ENCODE results near the gene BCL11B.

The BCL11B gene

GRCh38 chr14:99199846-99200653, 71.9 kb downstream of the BCL11B start:
- no peak for TF ChIP-seq CTCF (IDR thresholded peaks at IDR 0.05; ENCODE audit: low read length, missing control alignments)
- no peak for DNase-seq (ENCODE audit: low read depth)
- no peak overlapping the region for H3K4me3 ChIP-seq (replicated peaks; ENCODE audit: low read depth, low read length)

GRCh38 chr14:99198746-99199502, 73.1 kb downstream of the BCL11B start:
- TF ChIP-seq CTCF (IDR thresholded peaks at IDR 0.05; ENCODE audit: low read length, missing control alignments): no peak
- DNase-seq (ENCODE audit: low read depth): no peak
- no peak overlapping the region for H3K4me3 ChIP-seq (replicated peaks; ENCODE audit: low read depth, low read length)

GRCh38 chr14:99196310-99196650, 75.7 kb downstream of the BCL11B start:
- TF ChIP-seq CTCF (IDR thresholded peaks at IDR 0.05; ENCODE audit: low read length, missing control alignments): no peak
- no peak overlapping the region for H3K4me3 ChIP-seq (replicated peaks; ENCODE audit: low read depth, low read length)
- no peak for DNase-seq (ENCODE audit: low read depth)

- no peak overlapping the region for H3K4me3 ChIP-seq (replicated peaks; ENCODE audit: low read depth, low read length)
- DNase-seq (ENCODE audit: low read depth): no peak
- TF ChIP-seq CTCF (IDR thresholded peaks at IDR 0.05; ENCODE audit: low read length, missing control alignments): no peak
These were observed 76.2 kb downstream of the BCL11B start for GRCh38 chr14:99195602-99196309.

GRCh38 chr14:99194736-99195135, 77.3 kb downstream of the BCL11B start:
- no peak for DNase-seq (ENCODE audit: low read depth)
- H3K4me3 ChIP-seq (replicated peaks; ENCODE audit: low read depth, low read length): no peak overlapping the region
- no peak for TF ChIP-seq CTCF (IDR thresholded peaks at IDR 0.05; ENCODE audit: low read length, missing control alignments)

- TF ChIP-seq CTCF (IDR thresholded peaks at IDR 0.05; ENCODE audit: low read length, missing control alignments): no peak
- no peak overlapping the region for H3K4me3 ChIP-seq (replicated peaks; ENCODE audit: low read depth, low read length)
- no peak for DNase-seq (ENCODE audit: low read depth)
These were observed 77.9 kb downstream of the BCL11B start for GRCh38 chr14:99194136-99194535.
